ENCODE data around the gene PLCZ1.
"Not testable (repeated sequence)": the region's sequence is repeated elsewhere in the genome, so short reads cannot be mapped to it uniquely, and the experiment has no call there.

DNA sequence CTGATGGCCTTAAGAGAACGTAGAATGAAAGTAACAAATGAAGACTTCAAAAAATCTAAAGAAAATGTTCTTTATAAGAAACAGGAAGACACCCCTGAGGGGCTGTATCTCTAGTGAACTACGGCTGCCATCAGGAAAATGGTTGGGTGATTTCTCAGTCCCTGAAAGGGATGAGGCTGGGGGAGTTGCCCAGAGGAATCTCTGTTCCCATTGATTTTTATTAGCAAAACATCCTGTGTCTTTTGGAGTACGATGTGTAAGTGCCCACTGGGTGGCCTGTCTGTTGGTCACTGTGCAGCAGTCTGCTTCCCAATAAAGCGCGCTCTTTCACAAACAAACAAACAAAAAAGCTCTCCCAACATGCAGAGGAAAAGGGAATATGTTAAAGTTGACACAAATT lies 43.8 kb downstream of the PLCZ1 start:
- TF ChIP-seq, protein P1, sequence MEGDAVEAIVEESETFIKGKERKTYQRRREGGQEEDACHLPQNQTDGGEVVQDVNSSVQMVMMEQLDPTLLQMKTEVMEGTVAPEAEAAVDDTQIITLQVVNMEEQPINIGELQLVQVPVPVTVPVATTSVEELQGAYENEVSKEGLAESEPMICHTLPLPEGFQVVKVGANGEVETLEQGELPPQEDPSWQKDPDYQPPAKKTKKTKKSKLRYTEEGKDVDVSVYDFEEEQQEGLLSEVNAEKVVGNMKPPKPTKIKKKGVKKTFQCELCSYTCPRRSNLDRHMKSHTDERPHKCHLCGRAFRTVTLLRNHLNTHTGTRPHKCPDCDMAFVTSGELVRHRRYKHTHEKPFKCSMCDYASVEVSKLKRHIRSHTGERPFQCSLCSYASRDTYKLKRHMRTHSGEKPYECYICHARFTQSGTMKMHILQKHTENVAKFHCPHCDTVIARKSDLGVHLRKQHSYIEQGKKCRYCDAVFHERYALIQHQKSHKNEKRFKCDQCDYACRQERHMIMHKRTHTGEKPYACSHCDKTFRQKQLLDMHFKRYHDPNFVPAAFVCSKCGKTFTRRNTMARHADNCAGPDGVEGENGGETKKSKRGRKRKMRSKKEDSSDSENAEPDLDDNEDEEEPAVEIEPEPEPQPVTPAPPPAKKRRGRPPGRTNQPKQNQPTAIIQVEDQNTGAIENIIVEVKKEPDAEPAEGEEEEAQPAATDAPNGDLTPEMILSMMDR (IDR thresholded peaks at IDR 0.05) = not testable (repeated sequence)
- not testable (repeated sequence) for TF ChIP-seq POLR2A (IDR thresholded peaks at IDR 0.05)

All from ovary (tissue), 3 donors.